GM21447 (cell line): ENCODE data around the gene PRR5L.
"Not testable (repeated sequence)": the region's sequence is repeated elsewhere in the genome, so short reads cannot be mapped to it uniquely, and the experiment has no call there.

ENCODE experiments used
- ATAC-seq: cut with Tn5 transposase; IDR thresholded peaks from one replicate; pipeline ENCODE4 v1.9.1; 2021; ENCODE audit not compliant: unreplicated experiment

The PRR5L gene

GRCh38 chr11:36317992-36318391 lies 21.9 kb downstream of the PRR5L start:
- ATAC-seq = no peak

GRCh38 chr11:36324956-36325355 lies 28.9 kb downstream of the PRR5L start:
- ATAC-seq = not testable (repeated sequence)

GRCh38 chr11:36325403-36325802 lies 29.3 kb downstream of the PRR5L start:
- ATAC-seq = not testable (repeated sequence)

GRCh38 chr11:36326524-36327419 lies 30.7 kb downstream of the PRR5L start:
- ATAC-seq = no peak

GRCh38 chr11:36328966-36329673 lies 33.0 kb downstream of the PRR5L start:
- ATAC-seq = no peak

GRCh38 chr11:36330411-36330810 lies 34.3 kb downstream of the PRR5L start:
- no peak for ATAC-seq

GRCh38 chr11:36333468-36333867 lies 37.4 kb downstream of the PRR5L start:
- ATAC-seq = no peak

GRCh38 chr11:36333897-36334296 lies 37.8 kb downstream of the PRR5L start:
- no peak for ATAC-seq

- ATAC-seq = no peak
Observed at GRCh38 chr11:36339888-36340287, 43.8 kb downstream of the PRR5L start.

- ATAC-seq = no peak
Observed at GRCh38 chr11:36340897-36341296, 44.8 kb downstream of the PRR5L start.

- no peak for ATAC-seq
Observed at GRCh38 chr11:36341915-36342314, 45.8 kb downstream of the PRR5L start.

GRCh38 chr11:36342327-36342726 lies 46.2 kb downstream of the PRR5L start:
- ATAC-seq = no peak

- no peak for ATAC-seq
Observed at GRCh38 chr11:36343436-36343835, 47.3 kb downstream of the PRR5L start.

GRCh38 chr11:36345084-36345511 lies 49.0 kb downstream of the PRR5L start:
- no peak for ATAC-seq

GRCh38 chr11:36345535-36346141 lies 49.5 kb downstream of the PRR5L start:
- no peak for ATAC-seq

- ATAC-seq = no peak
Observed at GRCh38 chr11:36346562-36347383, 50.7 kb downstream of the PRR5L start.

GRCh38 chr11:36347384-36347906 lies 51.4 kb downstream of the PRR5L start:
- no peak for ATAC-seq

GRCh38 chr11:36349351-36350136 lies 53.5 kb downstream of the PRR5L start:
- ATAC-seq = no peak

GRCh38 chr11:36350137-36350513 lies 54.0 kb downstream of the PRR5L start:
- ATAC-seq = no peak

- no peak for ATAC-seq
Observed at GRCh38 chr11:36352922-36353321, 56.8 kb downstream of the PRR5L start.
